SHP77 (cell line): Measurements from ENCODE around the gene STK24.
A peak's percentile ranks its signal among the peaks of the same experiment; 100 is the strongest.

Source experiments
- DNase-seq, 2 experiments: peaks; one replicate each; lab custom pipeline; 2025; lab: John Stamatoyannopoulos, UW

The STK24 gene

GRCh38 chr13:98450539-98451111 is 126.3 kb downstream of the STK24 start:
- no peak for DNase-seq

DNA sequence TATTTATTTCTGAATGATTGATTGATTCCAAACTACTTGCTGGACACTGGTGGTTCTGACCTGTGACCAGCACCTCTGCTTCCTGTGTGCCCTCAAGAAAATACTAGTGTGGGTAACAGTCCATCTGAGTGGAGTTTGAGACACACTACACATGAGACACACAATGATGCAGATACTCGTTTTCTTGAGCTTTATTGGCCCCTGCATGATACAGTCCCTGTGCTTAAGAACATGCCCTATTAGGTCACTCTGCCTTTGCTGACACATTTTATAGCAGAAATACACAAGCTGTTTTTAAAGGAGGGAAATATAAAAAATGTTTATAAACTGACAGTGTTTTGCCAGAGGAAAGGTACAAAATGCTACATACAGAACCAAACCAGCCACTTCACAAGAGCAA is 126.9 kb downstream of the STK24 start:
- DNase-seq = no peak

DNA sequence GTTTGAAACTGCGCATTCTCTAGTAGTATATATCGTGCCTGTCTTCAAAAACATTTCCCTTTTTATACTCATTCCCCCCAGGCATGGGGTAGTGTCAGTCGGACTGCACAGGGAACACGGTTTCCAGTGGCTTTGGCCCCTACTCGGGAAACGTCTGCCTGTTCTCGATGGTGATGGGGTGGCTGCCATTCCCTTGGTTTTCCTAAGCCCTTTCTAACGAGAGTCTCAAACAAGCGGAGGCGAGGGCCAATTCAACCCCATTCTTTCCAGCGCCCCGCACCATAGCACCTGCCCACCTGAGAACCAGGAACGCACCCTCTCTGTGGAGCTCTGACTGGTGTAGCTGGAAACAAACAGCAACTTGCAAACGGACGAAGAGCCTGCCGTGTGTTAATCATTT is 127.6 kb downstream of the STK24 start:
- no peak for DNase-seq

DNA sequence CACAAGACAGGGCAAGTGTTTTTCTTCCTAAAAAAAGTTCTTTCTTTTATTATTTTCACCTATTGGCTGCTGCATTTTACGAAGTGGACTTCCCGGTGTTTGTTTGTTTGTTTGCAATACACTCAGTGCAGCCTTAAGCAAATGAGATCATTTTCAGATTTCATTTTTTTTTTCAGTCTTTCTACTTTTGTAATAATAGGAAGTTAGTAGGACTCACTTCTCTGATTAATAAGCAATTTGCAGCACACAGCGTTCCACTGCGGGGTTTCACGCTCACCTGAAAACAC is 128.3 kb downstream of the STK24 start:
- DNase-seq = no peak

DNA sequence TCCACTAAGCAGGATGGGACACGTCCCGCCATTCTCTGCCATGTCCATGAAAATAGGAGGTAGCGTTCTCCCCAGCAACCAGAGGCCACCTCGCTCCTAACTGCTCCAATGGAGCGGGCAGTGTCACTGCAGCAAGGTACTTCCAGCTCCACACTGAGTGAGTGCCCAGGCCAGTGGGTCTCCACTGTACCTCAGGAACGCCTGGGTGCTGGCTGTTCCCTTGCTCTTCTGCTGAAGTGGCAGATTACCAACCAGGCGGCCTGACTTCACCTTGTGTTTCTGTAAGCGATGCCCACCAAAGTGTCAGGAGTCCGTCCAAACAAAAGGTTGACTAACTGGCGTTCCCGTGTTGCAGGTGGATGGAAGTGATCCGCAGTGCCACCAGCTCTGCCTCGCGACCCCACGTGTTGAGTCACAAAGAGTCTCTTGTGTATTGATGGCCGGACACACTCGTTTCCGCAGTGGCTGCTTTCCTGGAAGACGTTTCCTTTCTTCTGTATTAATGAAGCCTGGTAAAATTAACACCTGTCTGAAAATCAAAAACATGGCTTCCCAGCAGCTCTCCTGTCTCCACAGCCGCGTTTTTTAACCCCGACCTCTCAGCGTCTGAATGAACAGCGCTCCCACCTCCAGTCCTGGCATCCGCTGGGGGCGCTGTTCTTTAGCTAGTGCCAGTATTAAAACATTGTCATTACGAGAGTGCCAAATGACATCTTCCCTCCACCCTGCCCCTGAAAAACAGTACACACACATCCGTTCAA is 128.8 kb downstream of the STK24 start:
- peak; percentile 18 to 58 for DNase-seq

GRCh38 chr13:98447130-98447529 is 129.8 kb downstream of the STK24 start:
- no peak for DNase-seq

DNA sequence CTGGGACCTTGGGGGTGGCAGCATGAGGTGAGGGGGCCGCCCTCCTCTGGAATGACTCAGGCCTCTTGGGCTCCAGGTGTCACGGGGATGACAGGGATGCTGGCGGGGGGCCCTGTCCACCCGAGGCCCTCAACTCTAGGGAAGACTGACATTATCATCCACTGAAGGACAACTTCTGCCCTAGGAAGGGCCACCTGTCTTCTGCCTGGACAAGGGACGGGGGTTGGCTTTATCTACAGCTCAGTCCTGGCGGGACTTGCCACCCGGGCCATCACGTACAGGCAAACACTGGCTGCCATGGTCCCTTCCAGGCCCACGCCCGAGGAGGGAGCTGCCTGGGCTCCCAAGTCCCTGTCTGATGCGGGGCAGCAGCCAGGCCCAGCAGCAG is 130.7 kb downstream of the STK24 start:
- no peak for DNase-seq

DNA sequence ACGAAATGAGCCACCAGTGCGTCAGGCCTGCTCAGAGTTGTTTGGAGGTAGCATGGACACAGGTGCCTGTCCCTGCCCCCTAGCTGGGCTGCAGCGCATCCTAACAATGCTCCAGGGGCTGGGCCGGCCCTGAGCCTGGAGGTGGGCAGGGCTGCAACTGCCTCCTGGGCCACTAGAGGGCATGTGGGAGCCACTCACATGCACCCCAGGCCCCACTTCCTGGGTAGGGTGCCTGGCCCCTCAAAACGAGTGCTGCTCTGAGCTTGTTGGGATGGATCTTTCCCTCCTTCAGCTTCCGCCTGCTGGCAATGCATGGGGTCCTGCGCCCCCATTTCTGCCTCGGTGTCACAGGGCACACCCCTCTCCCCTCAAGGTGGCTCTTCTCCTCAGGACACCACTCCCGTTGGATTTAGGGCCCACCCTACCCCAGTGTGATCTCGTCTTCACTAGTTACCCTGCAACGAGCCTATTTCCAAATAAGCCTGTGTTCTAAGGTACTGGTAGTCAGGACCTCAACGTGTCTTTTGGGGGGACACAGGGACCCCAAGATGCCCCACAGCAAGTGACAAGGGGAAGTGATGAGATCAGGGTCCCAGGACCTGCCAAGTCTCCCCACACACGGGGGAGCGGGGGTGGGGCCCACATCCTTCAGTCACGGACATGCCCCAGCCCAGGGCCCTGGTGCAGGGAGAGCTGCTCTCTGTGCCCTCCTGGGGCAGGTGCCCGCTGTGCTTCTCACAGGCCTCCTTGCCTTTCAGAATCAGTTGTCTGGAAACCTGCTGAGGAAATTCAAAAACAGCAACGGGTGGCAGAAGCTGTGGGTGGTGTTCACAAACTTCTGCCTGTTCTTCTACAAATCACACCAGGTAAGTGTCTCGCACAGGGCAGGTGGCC is 131.3 kb downstream of the STK24 start:
- DNase-seq = peak; percentile 34 to 70

GRCh38 chr13:98444381-98444780 is 132.5 kb downstream of the STK24 start:
- DNase-seq = no peak

- DNase-seq = no peak
Observed at GRCh38 chr13:98443800-98444325, 133.0 kb downstream of the STK24 start.

DNA sequence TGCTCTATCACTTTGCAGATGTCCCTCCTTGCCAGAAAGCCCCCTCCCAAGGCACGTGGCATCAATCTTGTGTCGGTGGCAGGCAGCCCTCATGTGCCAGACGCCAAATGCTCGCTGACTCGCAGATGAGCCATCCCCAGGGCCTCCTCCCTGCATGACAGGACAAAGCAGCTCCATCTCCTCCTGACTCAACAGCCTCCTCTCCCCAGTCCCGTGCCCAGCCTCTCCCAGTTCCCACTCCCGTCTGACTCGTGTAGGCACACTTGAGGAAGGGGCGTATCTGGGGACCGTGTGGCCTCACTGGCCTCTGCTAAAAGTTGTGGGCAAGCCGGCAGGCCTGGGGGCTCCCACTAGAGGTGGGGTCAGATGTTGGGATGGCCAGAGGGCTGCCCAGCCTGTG is 133.6 kb downstream of the STK24 start:
- no peak for DNase-seq

DNA sequence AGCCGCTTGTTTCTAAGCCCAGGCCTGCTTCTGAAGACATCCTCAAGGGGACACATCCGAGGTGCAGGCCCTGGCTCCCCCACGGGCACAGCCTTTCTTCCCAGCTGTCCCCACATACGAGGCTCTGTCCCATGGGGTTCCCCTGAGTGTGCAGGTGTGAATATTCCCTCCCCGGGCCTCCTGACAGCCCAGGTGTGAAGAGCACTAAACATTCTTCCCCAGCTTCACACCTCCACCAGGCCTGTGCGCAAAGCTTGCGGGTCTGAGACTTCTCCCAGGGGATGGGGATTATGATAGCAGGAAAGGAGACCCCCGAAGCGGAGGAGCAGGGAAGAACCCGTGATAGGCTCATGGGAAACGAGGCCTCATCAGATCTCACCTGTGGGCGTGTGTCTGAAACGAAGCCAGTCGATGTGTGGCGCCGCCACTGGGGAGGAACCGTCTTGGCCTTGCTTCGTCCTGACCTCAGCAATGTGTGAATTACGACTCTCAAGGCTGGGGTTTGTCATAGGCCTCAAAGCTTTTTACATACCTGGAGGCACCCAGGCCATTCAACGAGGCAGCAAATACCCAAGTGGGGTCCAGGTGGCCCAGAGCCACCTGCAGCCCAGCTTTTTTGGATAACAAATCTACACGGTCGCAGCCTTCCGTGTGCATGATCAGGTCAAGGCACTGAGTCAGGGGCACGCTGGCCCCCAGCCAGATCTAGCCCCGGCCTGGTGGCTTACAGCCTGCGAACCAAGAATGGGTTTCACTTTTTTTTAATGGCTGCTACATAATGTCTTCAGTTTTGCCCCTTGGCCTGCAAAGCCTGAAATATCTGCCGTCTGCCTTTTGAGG is 134.3 kb downstream of the STK24 start:
- DNase-seq = no peak

- DNase-seq = no peak
Observed at GRCh38 chr13:98441056-98441676, 135.7 kb downstream of the STK24 start.

DNA sequence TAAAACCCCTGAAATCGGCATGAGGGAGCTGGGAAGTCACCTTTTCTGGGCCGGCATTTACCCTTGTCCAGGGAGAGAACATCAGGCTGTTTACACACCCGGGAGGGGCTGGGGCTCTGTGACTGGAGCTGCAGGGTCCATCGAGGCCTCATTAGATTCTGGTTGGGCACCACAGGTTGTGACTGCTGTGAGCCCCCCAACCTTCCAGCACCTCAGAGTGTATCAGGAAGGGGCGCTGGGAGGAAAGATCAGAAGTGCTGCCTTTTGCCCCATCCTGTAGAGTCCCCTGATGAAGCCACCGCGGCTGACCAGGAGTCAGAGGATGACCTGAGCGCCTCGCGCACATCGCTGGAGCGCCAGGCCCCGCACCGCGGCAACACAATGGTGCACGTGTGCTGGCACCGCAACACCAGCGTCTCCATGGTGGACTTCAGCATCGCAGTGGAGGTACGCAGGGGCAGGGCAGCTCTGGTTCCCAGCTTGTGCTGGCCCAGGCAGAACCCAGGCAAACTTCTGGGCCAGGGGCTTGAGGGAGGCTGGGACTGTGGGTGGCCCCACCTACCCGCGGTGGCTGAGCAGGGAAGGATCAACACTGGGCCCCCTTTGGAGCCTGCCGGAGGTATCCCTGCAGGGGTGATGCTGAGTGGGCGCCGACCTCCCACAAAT is 136.4 kb downstream of the STK24 start:
- no peak for DNase-seq

- no peak for DNase-seq
Observed at GRCh38 chr13:98439896-98440295, 137.0 kb downstream of the STK24 start.

GRCh38 chr13:98439126-98439828 is 137.6 kb downstream of the STK24 start:
- DNase-seq = no peak

DNA sequence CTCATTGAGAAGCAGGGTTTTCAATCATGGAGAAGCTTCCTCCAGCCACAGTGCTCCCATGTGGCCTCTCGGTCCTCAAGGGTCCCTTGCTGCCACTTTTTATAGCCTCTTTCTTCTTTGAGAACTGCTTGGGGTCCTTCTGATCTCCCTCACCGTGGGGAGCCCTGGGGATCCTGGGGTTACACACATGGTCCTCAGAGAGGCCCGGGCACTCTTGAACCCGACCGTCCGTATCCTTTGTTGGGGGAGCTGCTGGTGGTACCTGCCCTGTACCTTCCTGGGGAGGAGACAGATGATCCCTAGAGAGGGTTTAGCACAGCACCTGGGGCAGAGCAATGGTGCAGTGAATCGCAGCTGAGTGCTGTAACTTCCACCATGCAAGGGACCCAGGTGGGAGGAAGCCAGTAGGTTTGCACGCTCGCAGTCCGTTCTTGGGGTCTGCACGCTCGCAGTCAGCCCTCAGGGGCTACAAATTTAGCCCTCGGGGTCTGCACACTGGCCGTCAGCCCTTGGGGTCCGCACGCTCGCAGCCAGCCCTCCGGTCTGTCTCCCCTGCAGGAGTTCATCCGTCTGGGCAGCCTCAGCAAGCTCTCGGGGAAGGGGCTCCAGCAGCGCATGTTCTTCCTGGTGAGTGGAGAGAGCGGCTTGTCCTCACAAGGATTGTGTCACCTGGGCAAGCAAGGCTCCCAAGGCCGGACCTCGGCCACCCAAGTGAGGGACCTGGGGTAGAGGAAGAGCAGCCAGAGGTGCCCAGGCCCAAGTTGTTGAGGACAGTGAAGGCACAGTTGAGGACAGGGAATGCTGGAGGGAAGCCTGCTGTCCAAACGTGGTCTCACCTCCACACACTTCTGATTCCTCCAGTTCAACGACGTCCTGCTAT is 138.4 kb downstream of the STK24 start:
- DNase-seq = no peak

DNA sequence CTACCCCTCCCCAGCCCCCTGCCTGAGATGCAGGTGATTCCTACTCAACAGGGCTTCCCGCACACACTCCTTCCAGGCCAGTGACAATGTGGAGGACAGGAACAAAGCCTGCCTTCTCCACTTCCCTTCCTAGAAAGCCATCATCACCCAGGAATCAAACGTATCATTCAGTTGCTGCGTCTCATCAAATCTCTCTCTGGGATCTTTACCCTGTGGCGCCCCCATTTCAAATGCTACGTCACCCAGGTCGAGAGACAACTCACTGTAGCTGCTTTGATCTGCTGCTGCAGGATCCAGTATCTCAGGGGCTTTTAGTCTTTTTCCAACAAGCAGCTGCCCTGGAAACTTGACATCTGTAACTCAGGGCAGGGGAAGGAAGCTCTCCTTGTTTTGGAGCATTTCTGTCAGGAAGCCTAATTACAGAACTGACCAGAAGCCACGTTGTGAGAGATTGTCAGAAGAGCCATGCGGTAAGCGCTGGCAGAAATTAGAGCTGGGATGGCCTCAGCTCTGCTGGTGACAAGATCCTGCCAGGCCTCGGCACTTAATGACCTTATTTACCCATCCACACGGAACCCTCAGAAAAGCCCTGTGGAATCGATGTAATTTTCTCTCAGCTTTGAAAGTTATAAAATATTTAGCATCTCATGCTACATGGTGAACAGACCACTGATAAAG is 140.5 kb downstream of the STK24 start:
- no peak for DNase-seq

GRCh38 chr13:98435376-98435775 is 141.5 kb downstream of the STK24 start:
- DNase-seq = no peak
